T-helper 2 cell (primary cell): ENCODE measurements around the gene CELF1.
"Not testable (repeated sequence)": the region's sequence is repeated elsewhere in the genome, so short reads cannot be mapped to it uniquely, and the experiment has no call there.

ENCODE experiments used
- DNase-seq, 5 experiments: peaks; one replicate each; pipeline versions ENCODE4 v3.0.0 to v3.0.0-alpha.2; 2012 to 2022

CELF1 gene

GRCh38 chr11:47538741-47539565, 14.0 kb downstream of the CELF1 start:
- no peak for DNase-seq

GRCh38 chr11:47536915-47537314, 16.0 kb downstream of the CELF1 start:
- no peak for DNase-seq

- DNase-seq, result no peak
Observed at GRCh38 chr11:47534704-47535251, 18.2 kb downstream of the CELF1 start.

GRCh38 chr11:47533690-47534151, 19.2 kb downstream of the CELF1 start:
- DNase-seq, result no peak

GRCh38 chr11:47532597-47533213, 20.2 kb downstream of the CELF1 start:
- DNase-seq, result no peak

- no peak for DNase-seq
Observed at GRCh38 chr11:47531666-47532065, 21.3 kb downstream of the CELF1 start.

- DNase-seq, result not testable (repeated sequence)
Observed at GRCh38 chr11:47530721-47531120, 22.2 kb downstream of the CELF1 start.

GRCh38 chr11:47529951-47530350, 23.0 kb downstream of the CELF1 start:
- DNase-seq, result no peak

GRCh38 chr11:47527186-47527585, 25.7 kb downstream of the CELF1 start:
- DNase-seq, result no peak

- not testable (repeated sequence) for DNase-seq
Observed at GRCh38 chr11:47526032-47526431, 26.9 kb downstream of the CELF1 start.

GRCh38 chr11:47524291-47524874, 28.5 kb downstream of the CELF1 start:
- DNase-seq, result peak in 1 of 5 experiments; percentile 43

GRCh38 chr11:47523490-47524225, 29.3 kb downstream of the CELF1 start:
- peak in 2 of 5 experiments; percentile 9 to 52 for DNase-seq

- DNase-seq, result peak in 1 of 5 experiments; percentile 49
Observed at GRCh38 chr11:47518212-47518964, 34.5 kb downstream of the CELF1 start.

GRCh38 chr11:47516984-47517853, 35.7 kb downstream of the CELF1 start:
- DNase-seq, result no peak

GRCh38 chr11:47516155-47516554, 36.8 kb downstream of the CELF1 start:
- DNase-seq, result no peak

GRCh38 chr11:47514825-47515647, 37.9 kb downstream of the CELF1 start:
- peak in 2 of 5 experiments; percentile 31 to 82 for DNase-seq

GRCh38 chr11:47512701-47513100, 40.2 kb downstream of the CELF1 start:
- no peak for DNase-seq

GRCh38 chr11:47511917-47512316, 41.0 kb downstream of the CELF1 start:
- no peak for DNase-seq

GRCh38 chr11:47510209-47510608, 42.7 kb downstream of the CELF1 start:
- peak in 1 of 5 experiments; percentile 41 for DNase-seq

- peak in 1 of 5 experiments; percentile 27 for DNase-seq
Observed at GRCh38 chr11:47509077-47509536, 43.8 kb downstream of the CELF1 start.
